ENCODE measurements around the gene SELENOK. TPM values are rescaled to one million over a fixed set of nuclear protein-coding genes. Genes with fewer than 3 reads are reported as not detected.
A peak's percentile ranks its signal among the peaks of the same experiment; 100 is the strongest.

SELENOK gene
- total RNA-seq, 2 donors from 2014 or later = 14.5 to 36.1 TPM

GRCh38 chr3:53881691-53882593 is 9.7 kb downstream of the SELENOK start, which contains the start of gene ACTR8:
ACTR8 (minus strand) TSS chr3:53882152; CDS start chr3:53882101, 51 bp downstream.
- 1 to 7% methylated on average over 6 to 62 of the region's 65 CpGs for WGBS, 2 donors
- Histone ChIP-seq H3K27me3 (no peaks in the 10 kb centered on the region), H3K36me3 (replicated peaks in 1 of 2; ENCODE audit: insufficient read depth in 1 of 2, low read depth in 2 of 2) (peaks cover 0 to 18% of the 10 kb centered on the region in 2 donors), H3K27ac (peak within 1 kb of the TSS; percentile 39 to 88 (median 84)), H3K4me1 (peaks cover 15% of the 10 kb centered on the region), H3K4me3 (peak within 1 kb of the TSS; percentile 92 to 95), H3K9me3 (no peaks in the 10 kb centered on the region)
- TF ChIP-seq CTCF (IDR thresholded peaks at IDR 0.05) = peak in 3 of 7 experiments; percentile 25 to 38 (median 32)
- TF ChIP-seq POLR2A (IDR thresholded peaks at IDR 0.05) = peak; percentile 51 to 88 (median 85)
- ATAC-seq = peak; percentile 95
- intact Hi-C loops (cut with DNase I) = no loop called here
- peak; percentile 86 to 88 (median 86) for DNase-seq

- Histone ChIP-seq H3K4me1 (peaks cover 15% of the 10 kb centered on the region), H3K9me3 (no peaks in the 10 kb centered on the region), H3K4me3 (peak overlapping the region; percentile 92 to 95), H3K36me3 (replicated peaks in 1 of 2; ENCODE audit: insufficient read depth in 1 of 2, low read depth in 2 of 2) (peaks cover 5 to 27% of the 10 kb centered on the region in 2 donors), H3K27ac (peak overlapping the region in 1 of 4 donors; percentile 83), H3K27me3 (no peaks in the 10 kb centered on the region)
- TF ChIP-seq CTCF (IDR thresholded peaks at IDR 0.05) (no peak), POLR2A (IDR thresholded peaks at IDR 0.05) (no peak)
- 32 to 38% methylated on average over 10 of the region's 10 CpGs for WGBS, 2 donors
- ATAC-seq (no peak), DNase-seq (no peak)
- intact Hi-C loops (cut with DNase I) = no loop called here
These were observed 11.0 kb downstream of the SELENOK start for GRCh38 chr3:53880396-53881345.

GRCh38 chr3:53865732-53866499 is 25.7 kb downstream of the SELENOK start:
- intact Hi-C loops (cut with DNase I) = no loop called here
- peaks cover 12 to 25% of the 10 kb centered on the region in 2 donors for H3K36me3 ChIP-seq (replicated peaks in 1 of 2; ENCODE audit: insufficient read depth in 1 of 2, low read depth in 2 of 2)
- ATAC-seq = no peak
- H3K9me3 ChIP-seq = no peaks in the 10 kb centered on the region
- no peak for TF ChIP-seq POLR2A (IDR thresholded peaks at IDR 0.05)
- no peak for TF ChIP-seq CTCF (IDR thresholded peaks at IDR 0.05)
- H3K4me3 ChIP-seq = no peak overlapping the region
- H3K27me3 ChIP-seq = no peaks in the 10 kb centered on the region
- H3K27ac ChIP-seq = no peak overlapping the region
- 83 to 84% methylated on average over 5 of the region's 5 CpGs for WGBS, 2 donors
- peaks cover 3% of the 10 kb centered on the region for H3K4me1 ChIP-seq
- no peak for DNase-seq

GRCh38 chr3:53863145-53863544 is 28.5 kb downstream of the SELENOK start:
- no peaks in the 10 kb centered on the region for H3K9me3 ChIP-seq
- intact Hi-C loops (cut with DNase I) = no loop called here
- 90 to 93% methylated on average over 1 of the region's 1 CpG for WGBS, 2 donors
- ATAC-seq = no peak
- no peak for DNase-seq
- H3K36me3 ChIP-seq (replicated peaks in 1 of 2; ENCODE audit: insufficient read depth in 1 of 2, low read depth in 2 of 2) = peaks cover 0 to 12% of the 10 kb centered on the region in 2 donors
- no peak overlapping the region for H3K27ac ChIP-seq
- H3K4me1 ChIP-seq = peaks cover 3% of the 10 kb centered on the region
- TF ChIP-seq POLR2A (IDR thresholded peaks at IDR 0.05) (no peak), CTCF (IDR thresholded peaks at IDR 0.05) (no peak)
- H3K27me3 ChIP-seq = no peaks in the 10 kb centered on the region
- H3K4me3 ChIP-seq = no peak overlapping the region

Data from body of pancreas (tissue), 4 donors.